HepG2 (cell line): ENCODE results near the gene TCF7L2.

Experiments used
- EP300 ChIP-seq, 3 experiments: sonication (generic) in 1 of 3; formaldehyde crosslinking in 1 of 3; IDR thresholded peaks; 2 replicates each; pipeline versions ENCODE4 v1.5.1 to v1.6.1; 2011 to 2020; ENCODE audit warnings: low read depth in 2 of 3, low read length in 2 of 3, borderline replicate concordance in 1 of 3, improper control_type of control experiment in 1 of 3, mild to moderate bottlenecking in 1 of 3, missing genetic modification reagents in 1 of 3, moderate library complexity in 1 of 3
- MXI1 ChIP-seq: IDR thresholded peaks from 3 replicates; pipeline ENCODE4 v1.6.1; 2012; ENCODE audit warnings: low read depth, low read length, inconsistent platforms, borderline replicate concordance
- POLR2A ChIP-seq, 2 experiments: IDR thresholded peaks; 2 replicates each; pipeline ENCODE4 v1.6.1; 2011; ENCODE audit warnings: low read depth in 2 of 2, low read length in 2 of 2, mild to moderate bottlenecking in 1 of 2, moderate library complexity in 1 of 2; ENCODE audit not compliant: insufficient read depth in 1 of 2
- TARDBP ChIP-seq: sonication (generic); formaldehyde crosslinking; IDR thresholded peaks from 2 replicates; pipeline ENCODE4 v1.8.0; 2022; ENCODE audit warnings: mild to moderate bottlenecking, missing genetic modification reagents
- TFAP4 ChIP-seq: sonication (generic); IDR thresholded peaks from 2 replicates; pipeline ENCODE4 v1.6.1; 2016; ENCODE audit warnings: low read depth, borderline replicate concordance
- ZBTB10 ChIP-seq: sonication (generic); formaldehyde crosslinking; IDR thresholded peaks from 2 replicates; pipeline ENCODE4 v1.4.0; 2020; ENCODE audit warnings: missing genetic modification reagents, borderline replicate concordance
- ZBTB26 ChIP-seq: IDR thresholded peaks from 2 replicates; pipeline ENCODE4 v1.6.1; 2016; ENCODE audit warnings: missing compliant biosample characterization, missing genetic modification reagents, borderline replicate concordance
- ZBTB4 ChIP-seq: sonication (generic); formaldehyde crosslinking; IDR thresholded peaks from 2 replicates; pipeline ENCODE4 v1.4.0; 2020; ENCODE audit warnings: missing genetic modification reagents, mild to moderate bottlenecking, borderline replicate concordance
- ZNF414 ChIP-seq: sonication (generic); formaldehyde crosslinking; IDR thresholded peaks from 2 replicates; pipeline ENCODE4 v1.5.0; 2020; ENCODE audit warnings: missing genetic modification reagents
- ZNF431 ChIP-seq: sonication (generic); formaldehyde crosslinking; IDR thresholded peaks from 2 replicates; pipeline ENCODE4 v1.9.0; 2022; ENCODE audit warnings: missing genetic modification reagents, low read depth, mild to moderate bottlenecking, borderline replicate concordance
- ZNF512B ChIP-seq: sonication (generic); formaldehyde crosslinking; IDR thresholded peaks from 2 replicates; pipeline ENCODE4 v1.5.1; 2020; ENCODE audit warnings: missing genetic modification reagents, mild to moderate bottlenecking, borderline replicate concordance
- ZNF609 ChIP-seq: sonication (generic); formaldehyde crosslinking; IDR thresholded peaks from 2 replicates; pipeline ENCODE4 v1.4.0; 2020; ENCODE audit warnings: mild to moderate bottlenecking, missing genetic modification reagents, borderline replicate concordance

GRCh38 chr10:113041324-113041723 is 91.3 kb downstream of the TCF7L2 start:
- TF ChIP-seq TFAP4, result no peak
- TF ChIP-seq ZNF414 (CRISPR knock-in tag), result no peak
- TF ChIP-seq ZBTB4, result no peak
- no peak for TF ChIP-seq EP300 (IDR thresholded peaks at IDR 0.05; ENCODE audit: low read depth in 2 of 2, low read length in 2 of 2)
- no peak for TF ChIP-seq EP300 (CRISPR knock-in tag; IDR thresholded peaks at IDR 0.05; ENCODE audit: borderline replicate concordance)
- no peak for TF ChIP-seq POLR2A (IDR thresholded peaks at IDR 0.05; ENCODE audit: insufficient read depth in 1 of 2, low read depth in 2 of 2, low read length in 2 of 2)
- TF ChIP-seq TARDBP, result no peak
- TF ChIP-seq ZNF431, result no peak
- no peak for TF ChIP-seq ZNF609 (CRISPR knock-in tag)
- TF ChIP-seq ZBTB10, result no peak
- no peak for TF ChIP-seq MXI1
- no peak for TF ChIP-seq ZBTB26 (CRISPR knock-in tag)
- TF ChIP-seq ZNF512B (CRISPR knock-in tag), result no peak
